Thyroid gland (tissue), 4 donors: ENCODE results near the gene MUC4.

Source experiments
- CTCF ChIP-seq, 6 experiments: fragments of 200-600 bp in 3 of 6; fragments of 450-650 bp in 3 of 6; sonication (generic) in 3 of 6; IDR thresholded peaks; one replicate each; pipeline ENCODE4 v1.5.1; 2016 to 2019; ENCODE audit warnings: antibody characterized with exemption in 6 of 6, mild to moderate bottlenecking in 2 of 6, inconsistent platforms in 1 of 6, moderate library complexity in 1 of 6
- POLR2A ChIP-seq, 2 donors: fragments of 450-650 bp; IDR thresholded peaks; one replicate each; pipeline ENCODE4 v1.6.1; 2017; ENCODE audit warnings: antibody characterized with exemption in 2 of 2, mild to moderate bottlenecking in 2 of 2, moderate library complexity in 1 of 2

GRCh38 chr3:195806916-195807231 lies 4.9 kb downstream of the MUC4 start:
- TF ChIP-seq POLR2A (IDR thresholded peaks at IDR 0.05) (no peak), CTCF (IDR thresholded peaks at IDR 0.05) (no peak)
